OCI-LY1 (cell line): ENCODE data around the gene EIF2B2.

Experiments used
- EZH2 ChIP-seq: fragments of 200-600 bp; sonication (generic), shearing (Covaris generic); IDR thresholded peaks from 2 replicates; pipeline ENCODE4 v1.8.0; 2017; ENCODE audit warnings: borderline replicate concordance, mixed run types, mild to moderate bottlenecking, antibody characterized with exemption, low read length, moderate library complexity, mixed read lengths
- TF ChIP-seq, protein P1 (sequence below): fragments of 200-600 bp; sonication (generic), shearing (Covaris generic); IDR thresholded peaks from 2 replicates; pipeline ENCODE4 v1.5.1; 2017; ENCODE audit warnings: mild to moderate bottlenecking, antibody characterized with exemption, low read length, moderate library complexity, mixed read lengths

DNA sequence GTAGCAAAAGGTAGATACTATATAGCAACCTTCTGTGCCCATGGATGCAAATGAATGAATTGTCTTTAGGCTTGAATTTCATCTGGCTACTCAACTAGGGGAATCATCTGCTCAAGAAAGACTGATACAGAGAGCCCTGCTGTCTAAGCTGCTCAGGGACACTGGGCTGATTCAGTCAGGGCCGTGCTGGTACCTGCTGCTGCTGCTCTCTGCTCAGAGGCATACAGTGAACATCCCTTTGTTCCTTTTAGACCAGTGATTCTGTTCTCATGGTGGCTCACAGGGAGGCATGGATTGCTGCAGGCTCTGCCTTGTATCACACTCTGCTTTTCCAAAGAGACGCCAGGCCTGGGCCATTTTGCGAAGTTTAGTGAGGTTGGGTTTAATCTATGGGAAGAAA, 14.1 kb downstream of the EIF2B2 start:
- TF ChIP-seq EZH2 = no peak
- TF ChIP-seq, protein P1, sequence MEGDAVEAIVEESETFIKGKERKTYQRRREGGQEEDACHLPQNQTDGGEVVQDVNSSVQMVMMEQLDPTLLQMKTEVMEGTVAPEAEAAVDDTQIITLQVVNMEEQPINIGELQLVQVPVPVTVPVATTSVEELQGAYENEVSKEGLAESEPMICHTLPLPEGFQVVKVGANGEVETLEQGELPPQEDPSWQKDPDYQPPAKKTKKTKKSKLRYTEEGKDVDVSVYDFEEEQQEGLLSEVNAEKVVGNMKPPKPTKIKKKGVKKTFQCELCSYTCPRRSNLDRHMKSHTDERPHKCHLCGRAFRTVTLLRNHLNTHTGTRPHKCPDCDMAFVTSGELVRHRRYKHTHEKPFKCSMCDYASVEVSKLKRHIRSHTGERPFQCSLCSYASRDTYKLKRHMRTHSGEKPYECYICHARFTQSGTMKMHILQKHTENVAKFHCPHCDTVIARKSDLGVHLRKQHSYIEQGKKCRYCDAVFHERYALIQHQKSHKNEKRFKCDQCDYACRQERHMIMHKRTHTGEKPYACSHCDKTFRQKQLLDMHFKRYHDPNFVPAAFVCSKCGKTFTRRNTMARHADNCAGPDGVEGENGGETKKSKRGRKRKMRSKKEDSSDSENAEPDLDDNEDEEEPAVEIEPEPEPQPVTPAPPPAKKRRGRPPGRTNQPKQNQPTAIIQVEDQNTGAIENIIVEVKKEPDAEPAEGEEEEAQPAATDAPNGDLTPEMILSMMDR = no peak
